Measurements from ENCODE around the gene UPB1.

GRCh38 chr22:24542641-24543040, 47.5 kb downstream of the UPB1 start:
- TF ChIP-seq CTCF (IDR thresholded peaks at IDR 0.05) = no peak
- TF ChIP-seq POLR2A (IDR thresholded peaks at IDR 0.05) = no peak

All from Peyer's patch (tissue), 4 donors.